DOHH2 (cell line): ENCODE data around the gene RGMB.

Source experiments
- CTCF ChIP-seq: fragments of 200-600 bp; sonication (generic); IDR thresholded peaks from one replicate; pipeline ENCODE4 v1.5.1; 2014; ENCODE audit warnings: antibody characterized with exemption, mild to moderate bottlenecking, low read depth, low read length; ENCODE audit not compliant: poor library complexity, severe bottlenecking
- EZH2phosphoT487 ChIP-seq: fragments of 200-600 bp; sonication (generic); IDR thresholded peaks from 2 replicates; pipeline ENCODE4 v1.6.1; 2017; ENCODE audit warnings: borderline replicate concordance, mild to moderate bottlenecking, antibody characterized with exemption, low read length, moderate library complexity, mixed read lengths

DNA sequence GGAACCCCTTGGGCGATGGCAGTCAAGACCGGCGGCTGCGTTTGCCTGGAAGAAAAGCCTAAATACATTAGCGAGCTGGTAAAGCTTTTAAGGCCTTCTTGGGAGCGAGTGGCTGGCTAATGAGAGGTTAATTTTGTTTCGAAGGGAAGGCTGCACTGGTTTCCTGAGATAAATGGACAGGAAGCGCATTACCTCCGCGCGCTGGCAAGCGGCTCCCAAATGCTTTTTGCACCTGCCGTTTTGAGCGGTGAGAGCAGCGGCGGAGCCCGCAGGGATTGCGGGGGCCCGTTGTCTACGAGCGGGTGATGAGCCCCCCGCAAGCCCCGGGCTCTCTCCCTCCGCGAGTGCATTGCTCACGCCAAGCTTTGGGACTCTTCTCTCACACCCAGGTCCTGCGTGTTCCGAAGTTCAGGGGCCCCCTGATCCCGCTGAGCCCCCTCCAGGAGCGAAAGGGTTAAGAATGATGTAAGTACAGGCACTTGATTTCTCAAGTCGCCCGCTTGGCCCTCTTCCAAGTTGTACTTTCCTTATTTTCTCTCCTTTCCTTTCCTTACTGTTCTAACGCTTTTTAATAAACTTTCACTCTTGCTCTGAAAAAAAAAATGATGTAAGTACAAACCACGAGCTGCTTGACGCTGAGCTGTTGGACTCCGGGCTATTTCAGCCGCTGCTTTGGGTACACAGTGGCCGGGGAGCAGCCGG lies 3.1 kb upstream of the RGMB start:
- TF ChIP-seq CTCF (no peak), EZH2phosphoT487 (peak; percentile 11; the same call in 1 of the 2 replicates)
